ENCODE results near the gene TMEM184A. TPM values are rescaled to one million over a fixed set of nuclear protein-coding genes. Genes with fewer than 3 reads are reported as not detected.

TMEM184A gene
- total RNA-seq, 4 donors from 2014 or later: 0.23 to 0.42 TPM; not detected in 2

DNA sequence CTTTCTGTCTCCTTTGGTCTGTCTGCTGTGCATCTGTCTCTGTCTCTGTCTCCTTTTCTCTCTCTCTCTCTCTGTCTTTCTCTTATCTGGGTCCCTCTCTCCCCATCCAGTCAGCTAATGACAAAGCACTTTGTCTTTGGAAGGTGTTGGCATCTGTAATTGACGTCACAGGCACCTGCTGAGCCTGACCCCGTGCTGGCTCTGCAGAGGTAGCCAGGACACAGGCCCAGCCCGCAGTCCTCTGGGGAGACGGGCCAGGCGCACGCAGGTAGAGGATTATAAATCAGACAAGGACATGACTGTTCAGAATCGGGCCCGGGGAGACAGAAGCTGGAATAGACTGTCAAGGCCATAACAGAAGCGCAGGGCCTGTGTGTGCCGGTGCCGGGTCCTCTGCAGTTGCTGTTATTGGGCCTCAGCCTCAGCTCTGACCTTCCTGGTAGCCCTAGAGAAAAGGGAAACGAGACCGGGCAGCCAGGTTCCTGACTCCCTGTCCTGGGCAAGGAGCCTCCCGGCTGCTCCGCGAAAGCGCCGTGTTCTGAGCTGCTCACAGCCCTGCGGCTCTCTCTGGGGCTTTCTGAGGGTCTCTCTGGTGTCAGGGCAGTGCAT lies 24.5 kb upstream of the TMEM184A start:
- intact Hi-C loops (cut with DNase I): loop anchor here (5.0 to 10.0 kb wide), 2 partner anchors 524 to 637 kb away; no protein-coding TSS in a partner anchor
- no peak for TF ChIP-seq POLR2A (IDR thresholded peaks at IDR 0.05; ENCODE audit: low read depth)
- no peaks in the 10 kb centered on the region for H3K9me3 ChIP-seq
- WGBS: 91% methylated on average over 19 of the region's 19 CpGs
- no peak overlapping the region for H3K27ac ChIP-seq (replicated peaks in 1 of 4)
- H3K27me3 ChIP-seq: no peaks in the 10 kb centered on the region
- H3K4me1 ChIP-seq: peaks cover 0 to 8% (median 8%) of the 10 kb centered on the region in 4 donors
- peaks cover 0 to 11% (median 0%) of the 10 kb centered on the region in 4 donors for H3K36me3 ChIP-seq
- H3K4me3 ChIP-seq: no peak overlapping the region
- DNase-seq (ENCODE audit: extremely low spot score): no peak

- H3K27ac ChIP-seq (replicated peaks in 1 of 4): no peak overlapping the region
- WGBS: 30% methylated on average over 13 of the region's 14 CpGs
- no peaks in the 10 kb centered on the region for H3K9me3 ChIP-seq
- DNase-seq (ENCODE audit: extremely low spot score): no peak
- H3K27me3 ChIP-seq: no peaks in the 10 kb centered on the region
- intact Hi-C loops (cut with DNase I): loop anchor here (5.0 to 10.0 kb wide), 3 partner anchors 525 to 893 kb away; no protein-coding TSS in a partner anchor
- no peak overlapping the region for H3K4me3 ChIP-seq
- peaks cover 0 to 11% (median 0%) of the 10 kb centered on the region in 4 donors for H3K36me3 ChIP-seq
- TF ChIP-seq EP300 (IDR thresholded peaks at IDR 0.05): no peak
- peak in 1 of 2 donors; percentile 27 for TF ChIP-seq POLR2AphosphoS5 (IDR thresholded peaks at IDR 0.05)
- peak; percentile 63 to 87 (median 70) for TF ChIP-seq CTCF (IDR thresholded peaks at IDR 0.05)
- TF ChIP-seq POLR2A (IDR thresholded peaks at IDR 0.05; ENCODE audit: low read depth): no peak
- peaks cover 0 to 8% (median 8%) of the 10 kb centered on the region in 4 donors for H3K4me1 ChIP-seq
Observed at GRCh38 chr7:1579481-1580421, 23.7 kb upstream of the TMEM184A start.

DNA sequence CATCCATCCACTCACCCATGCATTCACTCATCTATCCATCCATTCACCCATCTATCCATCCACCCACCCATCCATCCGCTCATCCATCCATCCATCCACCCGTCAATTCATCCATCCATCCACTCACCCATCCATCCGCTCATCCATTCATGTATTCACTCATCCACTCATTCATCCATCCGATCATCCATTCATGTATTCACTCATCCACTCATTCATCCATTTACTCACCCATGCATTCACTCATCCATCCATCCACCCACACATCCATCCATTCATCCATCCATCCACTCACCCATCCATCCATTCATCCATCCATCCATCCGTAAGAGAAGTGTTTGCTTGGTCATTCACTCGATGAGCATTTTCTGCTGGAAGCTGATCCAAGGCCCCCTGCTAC lies 22.5 kb upstream of the TMEM184A start:
- Histone ChIP-seq H3K4me3 (no peak overlapping the region), H3K27ac (replicated peaks in 1 of 4) (no peak overlapping the region), H3K36me3 (peaks cover 0 to 11% (median 0%) of the 10 kb centered on the region in 4 donors), H3K4me1 (peaks cover 0 to 8% (median 8%) of the 10 kb centered on the region in 4 donors), H3K9me3 (no peaks in the 10 kb centered on the region), H3K27me3 (no peaks in the 10 kb centered on the region)
- WGBS: 94% methylated on average over 6 of the region's 6 CpGs
- no peak for TF ChIP-seq CTCF (IDR thresholded peaks at IDR 0.05)
- no peak for TF ChIP-seq POLR2A (IDR thresholded peaks at IDR 0.05; ENCODE audit: low read depth)
- TF ChIP-seq EP300 (IDR thresholded peaks at IDR 0.05): no peak
- no peak for TF ChIP-seq POLR2AphosphoS5 (IDR thresholded peaks at IDR 0.05)
- intact Hi-C loops (cut with DNase I): loop anchor here (5.0 kb wide), 1 partner anchor 894 kb away; no protein-coding TSS in a partner anchor
- DNase-seq (ENCODE audit: extremely low spot score): no peak

- Histone ChIP-seq H3K4me3 (no peak overlapping the region), H3K27me3 (no peaks in the 10 kb centered on the region), H3K27ac (replicated peaks in 1 of 4) (no peak overlapping the region), H3K36me3 (peaks cover 0 to 11% (median 1%) of the 10 kb centered on the region in 4 donors), H3K9me3 (no peaks in the 10 kb centered on the region), H3K4me1 (peaks cover 0 to 13% (median 11%) of the 10 kb centered on the region in 4 donors)
- WGBS: 72% methylated on average over 15 of the region's 15 CpGs
- TF ChIP-seq POLR2AphosphoS5 (IDR thresholded peaks at IDR 0.05): no peak
- no peak for TF ChIP-seq POLR2A (IDR thresholded peaks at IDR 0.05; ENCODE audit: low read depth)
- TF ChIP-seq CTCF (IDR thresholded peaks at IDR 0.05): no peak
- TF ChIP-seq EP300 (IDR thresholded peaks at IDR 0.05): no peak
- intact Hi-C loops (cut with DNase I): loop anchor here (5.0 kb wide), 1 partner anchor 896 kb away; no protein-coding TSS in a partner anchor
- DNase-seq (ENCODE audit: extremely low spot score): no peak
Observed at GRCh38 chr7:1576521-1577253, 20.7 kb upstream of the TMEM184A start.

Data from esophagus muscularis mucosa (tissue), 4 donors.